Breast epithelium (tissue), 4 donors: ENCODE measurements around the gene PDZD2. TPM values are rescaled to one million over a fixed set of nuclear protein-coding genes. Genes with fewer than 3 reads are reported as not detected.

ENCODE experiments used
- DNase-seq, 2 donors: peaks; one replicate each; pipeline ENCODE4 v3.0.0-alpha.2; 2019; ENCODE audit warnings: low spot score in 2 of 2
- H3K27ac ChIP-seq, 2 donors: fragments of 200-600 bp; sonication (generic) in 1 of 2; one replicate each; pipeline ENCODE4 v1.5.1; 2016 to 2019; ENCODE audit warnings: mild to moderate bottlenecking in 1 of 2
- H3K27me3 ChIP-seq, 2 donors: fragments of 200-600 bp; sonication (generic) in 1 of 2; one replicate each; pipeline versions ENCODE4 v1.5.1 to v1.6.0; 2017 to 2019; ENCODE audit warnings: control low read depth in 1 of 2, mild to moderate bottlenecking in 1 of 2
- H3K36me3 ChIP-seq: fragments of 200-600 bp; one replicate; pipeline ENCODE4 v1.5.1; 2019
- H3K4me1 ChIP-seq, 2 donors: fragments of 200-600 bp; sonication (generic); one replicate each; pipeline ENCODE4 v1.5.1; 2016 to 2019; ENCODE audit warnings: control low read depth in 1 of 2
- H3K4me3 ChIP-seq, 3 donors: fragments of 200-600 bp; sonication (generic); 1 replicate in 2 of 3; 2 replicates in 1 of 3; pipeline ENCODE4 v1.5.1; 2016 to 2019; ENCODE audit warnings: mild to moderate bottlenecking in 3 of 3, moderate library complexity in 2 of 3
- H3K9me3 ChIP-seq, 2 donors: fragments of 200-600 bp; sonication (generic) in 1 of 2; one replicate each; pipeline ENCODE4 v1.5.1; 2016 to 2019; ENCODE audit warnings: control low read depth in 1 of 2
- CTCF ChIP-seq, 3 donors: fragments of 450-650 bp; IDR thresholded peaks; one replicate each; pipeline ENCODE4 v1.5.1; 2016 to 2017; ENCODE audit warnings: antibody characterized with exemption in 3 of 3, mild to moderate bottlenecking in 3 of 3, moderate library complexity in 3 of 3
- POLR2A ChIP-seq: fragments of 450-650 bp; IDR thresholded peaks from one replicate; pipeline ENCODE4 v1.6.1; 2016; ENCODE audit warnings: antibody characterized with exemption, mild to moderate bottlenecking, moderate library complexity
- POLR2AphosphoS5 ChIP-seq, 3 donors: sonication (generic); formaldehyde crosslinking; IDR thresholded peaks; one replicate each; pipeline ENCODE4 v1.6.1; 2017; ENCODE audit warnings: antibody characterized with exemption in 3 of 3
- intact Hi-C: fragments of 100-400 bp; cut with DNase I; formaldehyde crosslinking; loops from one replicate; pipeline ENCODE4 v1.15.1; 2023; ENCODE audit warnings: low total_unique reads
- total RNA-seq, 3 donors: library from RNA; depleted of rRNA; stranded (reverse); fragments of >200 nt; gene quantifications; one replicate each; pipeline ENCODE4 v1.1.0, GENCODE V29; 2016

PDZD2 gene
- total RNA-seq, 3 donors from 2014 or later: 16.8 to 23.3 (median 17.7) TPM

GRCh38 chr5:31626156-31626555, 12.8 kb upstream of the PDZD2 start:
- peak overlapping the region; percentile 38 to 43 for H3K27ac ChIP-seq
- no peaks in the 10 kb centered on the region for H3K9me3 ChIP-seq
- TF ChIP-seq CTCF (IDR thresholded peaks at IDR 0.05) (no peak), POLR2AphosphoS5 (IDR thresholded peaks at IDR 0.05) (no peak), POLR2A (no peak)
- H3K27me3 ChIP-seq: no peaks in the 10 kb centered on the region
- no peak overlapping the region for H3K4me3 ChIP-seq
- peak; percentile 51 to 60 for DNase-seq
- H3K36me3 ChIP-seq: no peaks in the 10 kb centered on the region
- H3K4me1 ChIP-seq: peaks cover 0 to 3% of the 10 kb centered on the region in 2 donors
- intact Hi-C loops: no loop called here

GRCh38 chr5:31626604-31627234, 12.2 kb upstream of the PDZD2 start:
- peaks cover 0 to 3% of the 10 kb centered on the region in 2 donors for H3K4me1 ChIP-seq
- TF ChIP-seq CTCF (IDR thresholded peaks at IDR 0.05) (no peak), POLR2AphosphoS5 (IDR thresholded peaks at IDR 0.05) (no peak), POLR2A (no peak)
- no peak overlapping the region for H3K27ac ChIP-seq
- DNase-seq: no peak
- no peaks in the 10 kb centered on the region for H3K36me3 ChIP-seq
- no peak overlapping the region for H3K4me3 ChIP-seq
- no peaks in the 10 kb centered on the region for H3K27me3 ChIP-seq
- intact Hi-C loops: no loop called here
- no peaks in the 10 kb centered on the region for H3K9me3 ChIP-seq

GRCh38 chr5:31630931-31631330, 8.0 kb upstream of the PDZD2 start:
- intact Hi-C loops: no loop called here
- Histone ChIP-seq H3K9me3 (no peaks in the 10 kb centered on the region), H3K27ac (no peak overlapping the region), H3K36me3 (no peaks in the 10 kb centered on the region), H3K4me3 (no peak overlapping the region), H3K27me3 (no peaks in the 10 kb centered on the region), H3K4me1 (peaks cover 0 to 2% of the 10 kb centered on the region in 2 donors)
- TF ChIP-seq CTCF (IDR thresholded peaks at IDR 0.05) (no peak), POLR2A (no peak), POLR2AphosphoS5 (IDR thresholded peaks at IDR 0.05) (no peak)
- no peak for DNase-seq

GRCh38 chr5:31632460-31632859, 6.5 kb upstream of the PDZD2 start:
- intact Hi-C loops: no loop called here
- no peak overlapping the region for H3K27ac ChIP-seq

More at GRCh38 chr5:31632460-31632859, 6.5 kb upstream of the PDZD2 start:
- no peaks in the 10 kb centered on the region for H3K27me3 ChIP-seq
- DNase-seq: no peak
- no peak overlapping the region for H3K4me3 ChIP-seq
- TF ChIP-seq POLR2AphosphoS5 (IDR thresholded peaks at IDR 0.05): no peak
- no peak for TF ChIP-seq POLR2A
- no peak for TF ChIP-seq CTCF (IDR thresholded peaks at IDR 0.05)
- H3K9me3 ChIP-seq: no peaks in the 10 kb centered on the region
- no peaks in the 10 kb centered on the region for H3K36me3 ChIP-seq
- H3K4me1 ChIP-seq: no peaks in the 10 kb centered on the region
